GM21717 (cell line): ENCODE results near the gene FSD1.
"Not testable (repeated sequence)": the region's sequence is repeated elsewhere in the genome, so short reads cannot be mapped to it uniquely, and the experiment has no call there.

Experiments used
- ATAC-seq: cut with Tn5 transposase; IDR thresholded peaks from one replicate; pipeline ENCODE4 v1.9.1; 2021; ENCODE audit warnings: mild to moderate bottlenecking, moderate library complexity; ENCODE audit not compliant: unreplicated experiment

The FSD1 gene

GRCh38 chr19:4304538-4305256 lies at the start of gene FSD1:
FSD1 (plus strand) TSS chr19:4304598; CDS start chr19:4304747, 149 bp downstream.
- no peak for ATAC-seq

- ATAC-seq, result no peak
These were observed 47.8 kb upstream of the FSD1 start for GRCh38 chr19:4256563-4256962.

GRCh38 chr19:4257025-4257424 lies 47.4 kb upstream of the FSD1 start:
- ATAC-seq, result no peak

- no peak for ATAC-seq
These were observed 46.2 kb upstream of the FSD1 start for GRCh38 chr19:4258181-4258580.

- ATAC-seq, result no peak
These were observed 43.7 kb upstream of the FSD1 start for GRCh38 chr19:4260613-4261191.

- ATAC-seq, result no peak
These were observed 39.6 kb upstream of the FSD1 start for GRCh38 chr19:4264812-4265211.

- no peak for ATAC-seq
These were observed 38.0 kb upstream of the FSD1 start for GRCh38 chr19:4266253-4267000.

GRCh38 chr19:4267101-4267900 lies 37.1 kb upstream of the FSD1 start:
- ATAC-seq, result no peak

GRCh38 chr19:4267901-4268815 lies 36.2 kb upstream of the FSD1 start:
- no peak for ATAC-seq

- no peak for ATAC-seq
These were observed 35.5 kb upstream of the FSD1 start for GRCh38 chr19:4268816-4269430.

- no peak for ATAC-seq
These were observed 31.5 kb upstream of the FSD1 start for GRCh38 chr19:4272894-4273293.

- ATAC-seq, result not testable (repeated sequence)
These were observed 30.1 kb upstream of the FSD1 start for GRCh38 chr19:4274321-4274686.

- ATAC-seq, result no peak
These were observed 27.2 kb upstream of the FSD1 start for GRCh38 chr19:4277191-4277696.

- ATAC-seq, result no peak
These were observed 26.4 kb upstream of the FSD1 start for GRCh38 chr19:4278010-4278409.

GRCh38 chr19:4278419-4279266 lies 25.8 kb upstream of the FSD1 start, which contains the start of gene SHD:
SHD (plus strand) TSS chr19:4279266; CDS start chr19:4280064, 798 bp downstream.
- ATAC-seq, result no peak

GRCh38 chr19:4279267-4279529 lies 25.2 kb upstream of the FSD1 start:
- ATAC-seq, result no peak

- ATAC-seq, result no peak
These were observed 24.6 kb upstream of the FSD1 start for GRCh38 chr19:4279530-4280422.
